GM19372 (cell line): ENCODE results near the gene C2CD2.
A peak's percentile ranks its signal among the peaks of the same experiment; 100 is the strongest.
"Not testable (repeated sequence)": the region's sequence is repeated elsewhere in the genome, so short reads cannot be mapped to it uniquely, and the experiment has no call there.

ENCODE experiments used
- ATAC-seq: cut with Tn5 transposase; IDR thresholded peaks from one replicate; pipeline ENCODE4 v1.9.1; 2021; ENCODE audit warnings: mild to moderate bottlenecking, low read depth, moderate library complexity; ENCODE audit not compliant: unreplicated experiment

C2CD2 gene

GRCh38 chr21:41959697-41960096 is 5.9 kb upstream of the C2CD2 start:
- ATAC-seq = not testable (repeated sequence)

DNA sequence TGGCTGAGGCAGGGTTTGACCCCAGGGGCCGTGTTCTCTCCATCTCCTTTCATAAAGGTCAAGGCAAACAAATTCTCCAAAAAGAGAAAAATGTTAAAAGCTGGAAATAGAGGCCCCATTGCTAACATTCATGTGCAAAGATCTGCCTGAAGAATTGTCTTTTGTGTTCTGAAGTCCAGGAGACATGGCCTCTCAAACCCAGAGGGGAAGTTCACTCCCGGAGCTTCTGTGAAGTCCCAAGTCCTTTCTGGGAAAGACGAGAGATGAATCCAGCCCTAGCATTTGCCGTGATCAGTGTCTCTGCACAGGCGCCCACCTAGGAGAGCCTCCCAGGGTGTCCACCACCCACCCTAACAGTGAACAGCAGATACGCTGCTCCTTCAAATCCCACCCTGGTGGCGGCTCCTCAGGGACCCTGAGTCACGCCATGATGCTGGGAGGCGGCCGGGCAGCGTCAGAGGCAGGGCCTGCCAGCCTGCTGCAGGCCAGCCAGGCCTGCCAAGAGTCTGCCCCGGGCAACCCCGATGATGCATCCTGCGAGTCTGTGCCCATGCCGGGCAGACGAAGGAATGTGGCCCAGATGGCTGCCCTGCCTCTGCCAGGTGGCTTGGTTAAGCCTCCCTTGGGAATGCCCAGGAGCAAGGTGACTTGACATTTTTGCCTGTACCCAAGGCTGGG is 5.2 kb upstream of the C2CD2 start:
- no peak for ATAC-seq

GRCh38 chr21:41957991-41958766 is 4.4 kb upstream of the C2CD2 start:
- ATAC-seq = no peak

DNA sequence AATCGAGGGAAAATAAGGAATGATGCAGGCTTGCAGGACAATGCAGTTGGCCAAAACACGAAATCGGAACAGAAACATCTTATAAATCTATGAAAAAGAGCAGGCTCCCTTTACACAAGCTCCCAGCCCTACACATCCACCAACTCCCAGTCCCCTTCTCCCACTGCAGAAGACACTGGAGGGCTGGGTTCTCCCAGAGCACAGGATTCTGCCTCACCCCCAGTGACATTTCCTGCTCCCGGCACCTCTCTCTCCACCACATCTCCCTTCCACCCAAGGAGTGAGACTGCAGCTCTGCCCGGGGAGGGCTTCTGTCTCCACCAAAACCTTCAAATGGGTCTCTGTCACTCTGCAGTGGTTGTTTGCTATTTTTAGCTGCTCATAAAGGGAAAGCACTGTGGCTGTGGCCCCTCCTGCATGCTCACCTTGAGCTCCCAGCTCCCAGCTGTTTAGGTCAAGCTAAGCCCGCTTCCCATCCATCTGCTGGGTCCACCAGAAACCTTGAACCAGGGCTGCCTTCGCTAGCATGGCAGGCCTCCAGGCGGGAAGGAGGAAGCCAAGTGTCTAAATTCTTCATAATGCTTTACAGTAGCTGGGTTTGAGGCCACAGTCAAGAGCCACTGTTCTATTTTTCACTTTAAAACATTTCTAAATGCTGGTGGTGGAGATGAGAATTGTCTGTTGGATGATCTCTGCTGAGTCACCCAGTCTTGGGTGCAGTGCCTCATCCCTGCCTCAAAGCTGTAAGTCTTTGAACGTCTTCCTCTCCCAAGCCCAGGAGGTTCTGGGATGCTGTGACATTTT is 3.3 kb upstream of the C2CD2 start:
- no peak for ATAC-seq

DNA sequence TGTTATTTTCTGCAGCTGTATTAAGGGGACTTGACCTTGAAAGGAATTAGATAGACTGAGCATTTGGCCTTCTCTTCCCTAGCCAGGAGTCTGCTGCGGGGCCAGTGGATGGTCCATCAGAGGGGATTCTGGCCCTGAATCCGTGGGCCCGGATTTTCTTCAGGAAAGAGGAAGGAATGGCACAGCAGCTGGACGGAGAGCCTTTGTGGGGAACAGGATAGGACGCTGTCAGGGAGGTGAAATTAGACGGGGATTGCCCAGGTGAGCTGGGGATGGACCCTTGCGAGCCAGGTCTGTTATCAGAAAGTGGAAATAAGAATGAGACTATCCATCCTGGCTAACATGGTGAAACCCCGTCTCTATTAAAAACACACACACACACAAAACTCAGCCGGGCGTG is 1.7 kb upstream of the C2CD2 start:
- no peak for ATAC-seq

DNA sequence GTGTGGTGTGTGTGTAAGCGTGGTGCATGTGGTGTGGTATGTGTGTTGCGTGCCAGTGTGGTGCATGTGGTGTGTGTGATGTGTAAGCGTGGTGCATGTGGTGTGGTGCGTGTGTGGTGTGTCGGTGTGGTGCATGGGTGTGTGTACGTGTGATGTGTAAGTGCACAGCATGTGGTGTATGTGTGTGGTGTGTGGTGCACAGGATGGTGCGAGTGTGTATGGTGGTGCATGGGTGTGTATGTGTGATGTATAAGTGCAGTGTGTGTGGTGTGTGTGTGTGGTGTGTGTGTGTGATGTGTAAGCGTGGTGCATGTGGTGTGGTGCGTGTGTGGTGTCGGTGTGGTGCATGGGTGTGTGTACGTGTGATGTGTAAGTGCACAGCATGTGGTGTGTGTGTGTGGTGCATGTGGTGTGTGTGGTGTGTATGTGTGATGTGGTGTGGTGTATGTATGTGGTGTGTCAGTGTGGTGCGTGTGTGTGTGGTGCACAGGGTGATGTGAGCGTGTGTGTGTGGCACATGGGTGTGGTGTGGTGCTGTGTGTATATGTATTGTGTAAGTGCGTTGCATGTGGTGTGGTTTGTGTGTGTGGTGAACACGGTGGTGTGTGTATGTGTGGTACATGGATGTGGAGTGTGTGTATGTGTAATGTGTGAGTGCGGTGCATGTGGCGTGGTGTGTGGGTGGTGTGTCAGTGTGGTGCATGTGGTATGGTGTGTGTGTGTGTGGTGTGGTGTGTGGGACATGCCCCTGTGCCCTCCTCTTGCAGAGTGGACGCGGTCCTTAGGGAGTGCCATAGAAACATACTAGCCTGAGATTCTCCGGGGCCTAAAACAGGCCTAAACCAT is 1.1 kb upstream of the C2CD2 start:
- no peak for ATAC-seq

DNA sequence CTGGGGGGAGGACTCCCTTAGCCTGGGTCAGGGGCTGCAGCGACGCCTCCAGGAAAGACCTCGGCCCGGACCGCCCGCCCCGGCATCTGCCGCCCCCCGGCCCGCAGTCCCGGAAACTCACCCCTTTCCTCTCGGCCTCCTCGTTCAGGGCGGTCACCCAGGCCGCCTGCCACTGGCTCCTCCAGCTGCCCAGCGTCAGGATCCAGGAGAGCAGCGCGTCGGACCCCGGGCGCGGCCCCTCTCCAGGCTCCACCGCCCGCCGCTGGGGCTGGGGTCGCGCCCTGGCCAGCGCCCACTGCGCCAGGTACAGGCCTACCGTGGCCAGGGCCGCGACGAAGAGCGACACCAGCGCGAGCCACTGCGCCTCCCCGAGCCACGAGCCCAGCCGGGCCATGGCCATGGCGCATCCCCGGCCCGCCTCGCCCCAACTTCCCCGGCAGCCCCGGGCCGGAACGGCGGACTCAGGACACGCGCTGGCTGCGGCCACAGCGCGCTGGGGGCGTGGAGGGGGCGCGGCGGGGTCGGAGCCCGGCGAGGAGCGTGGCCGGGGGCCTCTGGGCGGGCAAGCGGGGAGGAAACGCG is 478 bp downstream of the C2CD2 start:
- peak; percentile 36 for ATAC-seq

- no peak for ATAC-seq
Observed at GRCh38 chr21:41952568-41953248, 1.1 kb downstream of the C2CD2 start.

DNA sequence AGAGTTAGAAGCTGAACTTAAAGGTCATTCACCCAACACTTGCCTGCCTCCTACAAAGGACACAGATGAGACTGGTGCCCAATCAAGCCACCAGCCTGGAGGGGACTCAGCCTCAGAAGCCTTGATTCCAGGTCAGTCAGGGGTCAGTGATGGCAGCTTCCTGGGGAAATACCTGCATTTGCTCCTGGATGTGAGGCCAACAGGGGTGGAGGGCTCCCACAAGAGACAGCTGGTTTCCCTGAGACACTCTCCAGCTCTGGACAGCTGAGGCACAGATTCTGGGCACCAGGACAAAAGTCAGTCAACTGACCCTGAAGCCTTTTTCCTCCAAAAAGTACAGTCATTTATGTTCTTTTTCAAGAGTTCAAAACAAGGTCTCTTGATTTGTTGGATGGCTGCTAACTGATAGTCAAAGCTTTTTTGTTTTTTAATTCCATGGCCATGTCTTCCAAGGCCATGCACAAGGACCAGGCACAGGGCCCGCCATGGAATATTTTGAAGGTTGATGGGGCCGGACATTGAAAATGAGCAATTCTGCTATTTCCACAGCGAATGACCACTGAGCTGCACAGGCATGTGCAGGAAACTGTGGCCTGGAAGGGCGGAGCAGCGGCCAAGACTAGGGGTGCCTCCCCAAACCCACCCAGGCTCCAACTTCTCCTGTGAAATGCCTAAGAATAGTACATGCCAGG is 1.8 kb downstream of the C2CD2 start:
- no peak for ATAC-seq

DNA sequence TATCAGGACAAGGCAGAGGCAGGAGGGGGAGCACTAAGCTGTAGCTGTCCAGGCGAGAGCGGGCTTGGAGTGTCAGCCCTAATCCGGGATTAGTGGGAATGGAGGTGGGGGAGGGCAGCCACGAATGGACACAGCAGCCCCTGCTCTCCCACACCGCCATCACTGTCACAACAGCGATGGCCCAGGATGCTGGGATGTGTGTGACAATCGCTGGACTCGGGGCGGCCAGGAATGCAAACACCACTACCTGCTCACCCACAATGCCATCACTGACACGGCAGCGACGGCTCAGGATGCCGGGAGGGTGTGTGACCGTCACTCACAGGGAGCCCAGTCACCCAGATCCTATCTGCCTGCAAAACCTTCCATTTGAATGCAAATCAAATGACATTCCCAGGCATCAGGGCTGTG is 2.9 kb downstream of the C2CD2 start:
- ATAC-seq = no peak

GRCh38 chr21:41949631-41950030 is 4.2 kb downstream of the C2CD2 start:
- not testable (repeated sequence) for ATAC-seq

DNA sequence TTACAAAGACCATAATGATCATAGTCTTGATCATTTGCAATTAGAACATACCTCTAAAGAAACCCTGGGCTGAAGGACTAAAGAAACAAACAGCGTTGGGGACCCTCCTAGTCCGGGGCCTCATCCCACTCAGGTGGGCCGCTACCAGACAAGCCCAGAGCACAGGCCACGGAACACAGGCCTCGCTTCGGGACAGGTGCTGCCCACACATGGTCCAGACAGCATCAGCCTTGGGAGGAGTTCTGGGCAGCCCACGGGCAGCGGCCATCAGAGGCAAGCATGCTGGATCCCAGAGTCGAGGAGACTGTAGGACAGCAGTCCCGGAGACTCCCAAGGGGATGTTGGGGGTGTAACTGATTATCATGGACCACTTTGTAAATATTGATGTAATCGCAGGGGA is 4.9 kb downstream of the C2CD2 start:
- ATAC-seq = no peak

GRCh38 chr21:41948078-41948895 is 5.5 kb downstream of the C2CD2 start:
- no peak for ATAC-seq

DNA sequence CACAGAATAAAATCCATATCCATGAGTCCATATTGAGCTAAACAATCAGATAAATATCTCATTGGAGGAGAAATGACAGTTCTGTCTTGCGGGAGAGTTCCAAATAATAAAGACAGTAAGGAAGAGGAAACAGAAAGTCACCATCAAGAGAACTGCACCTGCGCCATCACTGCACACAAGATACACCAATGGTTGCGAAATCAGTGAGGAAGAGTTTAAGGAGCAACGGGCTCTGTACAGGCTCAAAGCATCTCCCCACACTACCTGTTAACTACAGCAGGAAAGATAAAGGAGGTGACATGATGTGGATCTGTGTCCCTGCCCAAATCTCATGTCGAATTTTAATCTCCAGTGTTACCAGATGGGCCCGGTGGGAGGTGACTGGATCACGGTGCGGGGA is 7.8 kb downstream of the C2CD2 start:
- ATAC-seq = no peak

DNA sequence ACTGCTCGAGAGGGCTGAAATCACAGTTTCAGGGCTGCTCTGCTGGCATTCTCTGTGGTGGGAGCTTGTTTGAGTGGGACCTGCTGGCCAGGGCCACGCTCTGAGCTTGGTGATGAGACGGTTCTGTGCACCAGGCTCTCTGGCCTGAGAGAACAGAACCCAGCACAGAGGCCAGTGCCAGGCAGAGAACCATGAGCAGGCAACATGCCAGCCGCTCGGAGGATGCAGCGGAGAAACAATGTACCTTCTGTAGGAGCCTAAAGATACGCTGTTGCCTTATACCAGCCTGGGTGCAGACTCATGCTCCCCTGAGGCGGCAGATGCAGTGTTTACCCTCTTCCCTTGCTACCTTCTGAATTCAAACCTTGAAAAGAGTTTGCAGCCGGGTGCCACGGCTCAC is 10.0 kb downstream of the C2CD2 start:
- no peak for ATAC-seq

DNA sequence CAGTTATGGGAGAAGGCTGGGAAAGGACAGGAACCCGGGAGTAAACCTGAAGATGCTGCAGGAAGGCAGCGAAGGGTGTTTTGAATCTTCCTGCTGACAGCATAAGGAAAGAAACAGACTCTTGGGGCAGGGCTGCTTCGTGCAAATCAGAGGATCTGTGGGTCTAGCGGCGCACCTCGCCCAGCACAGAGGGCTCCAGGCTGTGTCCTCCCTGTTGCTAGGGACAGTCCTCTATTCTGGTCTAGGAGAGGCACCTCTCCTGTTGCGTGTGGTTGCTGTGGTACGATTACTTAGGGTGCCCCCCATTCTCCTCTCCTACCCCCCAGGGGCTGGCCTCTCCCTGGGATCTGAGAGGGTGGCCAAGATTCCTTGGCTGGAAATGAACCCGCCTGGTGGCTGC is 11.4 kb downstream of the C2CD2 start:
- ATAC-seq = no peak

- ATAC-seq = no peak
Observed at GRCh38 chr21:41941941-41942340, 11.9 kb downstream of the C2CD2 start.

DNA sequence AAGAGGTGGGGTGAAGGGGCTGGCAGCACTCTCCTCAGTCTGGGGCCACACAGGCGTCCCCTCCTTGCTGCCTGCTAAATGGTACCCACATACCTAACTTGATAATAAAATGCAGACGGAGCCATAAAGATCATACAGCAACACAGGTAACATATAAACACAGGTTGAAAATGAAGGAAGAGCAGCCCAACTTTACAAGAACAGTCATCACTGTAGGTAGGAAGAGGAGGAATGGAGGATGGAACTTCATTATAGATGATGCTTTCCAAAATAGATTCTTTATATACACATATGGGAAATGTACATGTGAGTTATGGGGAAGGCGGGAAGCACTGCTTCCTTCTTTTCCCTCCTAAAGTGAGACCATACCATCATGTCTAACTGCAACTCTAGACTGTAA is 13.4 kb downstream of the C2CD2 start:
- no peak for ATAC-seq
